ENCODE measurements around the gene ABHD13. TPM values are rescaled to one million over a fixed set of nuclear protein-coding genes. Genes with fewer than 3 reads are reported as not detected.

The ABHD13 gene
- total RNA-seq, 2 donors from 2014 or later, result 9.2 to 9.8 TPM

DNA sequence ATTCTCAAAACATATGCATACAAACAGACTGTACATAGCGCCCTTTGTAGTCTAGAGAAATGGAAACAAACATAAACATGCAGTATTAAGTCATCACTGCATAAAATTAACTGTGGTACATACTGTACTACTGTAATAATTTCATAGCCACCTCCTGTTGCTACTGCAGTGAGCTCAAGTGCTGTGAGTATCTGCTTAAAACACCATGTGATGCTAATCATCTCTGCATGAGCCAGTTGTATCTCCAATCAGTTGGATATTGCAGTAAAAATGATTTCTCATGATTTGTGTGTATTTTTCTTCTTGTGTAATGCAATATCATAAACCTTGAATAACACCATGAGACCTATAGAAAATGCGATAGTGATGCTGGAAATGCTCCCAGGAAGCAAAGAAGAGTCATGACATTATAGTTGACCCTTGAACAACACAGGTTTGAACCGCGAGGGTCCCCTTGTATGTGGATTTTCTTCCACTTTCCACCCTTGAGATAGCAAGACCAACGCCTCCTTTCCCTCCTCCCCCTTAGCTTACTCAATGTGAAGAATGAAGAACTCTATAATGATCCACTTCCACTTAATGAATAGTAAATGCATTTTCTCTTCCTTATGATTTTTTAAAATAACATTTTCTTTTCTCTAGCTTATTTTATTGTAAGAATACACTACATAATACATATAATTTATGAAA, 55.4 kb downstream of the ABHD13 start:
- intact Hi-C loops (cut with DNase I, micrococcal nuclease), result no loop called here
- no peak for ATAC-seq
- DNase-seq, result no peak

GRCh38 chr13:108274718-108275117, 56.5 kb downstream of the ABHD13 start:
- ATAC-seq (no peak), DNase-seq (no peak)
- intact Hi-C loops (cut with DNase I, micrococcal nuclease), result no loop called here

DNA sequence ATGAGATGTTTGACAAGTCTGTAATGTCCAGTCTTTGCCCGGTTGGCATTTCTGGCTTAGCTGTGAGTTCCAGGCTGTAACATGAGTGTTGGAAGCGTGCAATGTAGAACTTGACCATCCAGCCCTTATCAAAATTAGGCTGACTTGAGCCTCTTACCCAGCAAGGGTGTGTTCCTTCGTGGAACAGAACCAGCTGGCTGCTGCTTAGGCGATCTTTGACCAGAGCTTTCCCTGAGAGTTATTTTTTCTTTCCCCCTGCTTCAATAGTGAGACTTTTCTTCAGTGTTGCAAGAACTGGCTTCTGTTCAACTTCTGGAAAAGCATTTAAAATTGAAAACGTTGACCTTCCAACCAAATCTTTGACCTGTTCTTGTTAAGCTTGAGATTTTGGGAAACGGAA, 57.9 kb downstream of the ABHD13 start:
- no peak for DNase-seq
- no peak for ATAC-seq

GRCh38 chr13:108278466-108278865, 60.3 kb downstream of the ABHD13 start:
- DNase-seq (no peak), ATAC-seq (no peak)
- intact Hi-C loops (cut with DNase I, micrococcal nuclease), result no loop called here

More for the DNA sequence above, 57.9 kb downstream of the ABHD13 start:
- intact Hi-C loops (cut with DNase I, micrococcal nuclease), result no loop called here

- intact Hi-C loops (cut with DNase I, micrococcal nuclease), result no loop called here
- DNase-seq (no peak), ATAC-seq (no peak)
These were observed 63.7 kb downstream of the ABHD13 start for GRCh38 chr13:108281901-108282300.

GRCh38 chr13:108283110-108283509, 64.9 kb downstream of the ABHD13 start:
- intact Hi-C loops (cut with DNase I, micrococcal nuclease), result no loop called here
- ATAC-seq, result no peak
- DNase-seq, result no peak

Other genes with a start within 250 kb of the ABHD13 start
- gene LIG4, start 2.9 kb upstream of the ABHD13 start, total RNA-seq, result 10 to 100 TPM; 12.1 to 13.2 TPM
- 1 to 10 TPM; 1.4 to 3.6 TPM for gene TNFSF13B, start 51.3 kb downstream of the ABHD13 start, total RNA-seq